Mesothelial cell of epicardium (in vitro differentiated cells): ENCODE results near the gene MRPL51. TPM values are rescaled to one million over a fixed set of nuclear protein-coding genes. Genes with fewer than 3 reads are reported as not detected.

Experiments
- DNase-seq, 2 experiments: peaks; one replicate each; pipeline ENCODE4 v3.0.0; 2021; ENCODE audit warnings: low spot score in 2 of 2; ENCODE audit not compliant: unreplicated experiment in 2 of 2
- H3K27ac Mint-ChIP-seq: 2 replicates; pipeline ENCODE4 v1.8.0; 2021; ENCODE audit warnings: mixed read lengths
- H3K27me3 Mint-ChIP-seq: 2 replicates; pipeline ENCODE4 v1.8.0; 2021; ENCODE audit warnings: low read depth, mixed read lengths
- H3K36me3 Mint-ChIP-seq: 2 replicates; pipeline ENCODE4 v1.8.0; 2021; ENCODE audit warnings: mixed read lengths
- H3K4me1 Mint-ChIP-seq: 2 replicates; pipeline ENCODE4 v1.8.0; 2021; ENCODE audit warnings: mixed read lengths
- H3K4me3 Mint-ChIP-seq: 2 replicates; pipeline ENCODE4 v1.8.0; 2021; ENCODE audit warnings: mild to moderate bottlenecking, moderate library complexity, mixed read lengths
- H3K9me3 Mint-ChIP-seq: 2 replicates; pipeline ENCODE4 v1.8.0; 2021; ENCODE audit warnings: mixed read lengths
- total RNA-seq: library from RNA; stranded (reverse); gene quantifications from 3 replicates; pipeline ENCODE4 v1.2.1, GENCODE V29; 2021
- TF ChIP-seq, protein P1 (sequence below): fragments of 200-600 bp; sonication (generic); IDR thresholded peaks from one replicate; pipeline ENCODE4 v1.5.0; 2021; ENCODE audit warnings: antibody characterized with exemption; ENCODE audit not compliant: unreplicated experiment

The MRPL51 gene
- total RNA-seq, 1 donor from 2014 or later, result 137 TPM

DNA sequence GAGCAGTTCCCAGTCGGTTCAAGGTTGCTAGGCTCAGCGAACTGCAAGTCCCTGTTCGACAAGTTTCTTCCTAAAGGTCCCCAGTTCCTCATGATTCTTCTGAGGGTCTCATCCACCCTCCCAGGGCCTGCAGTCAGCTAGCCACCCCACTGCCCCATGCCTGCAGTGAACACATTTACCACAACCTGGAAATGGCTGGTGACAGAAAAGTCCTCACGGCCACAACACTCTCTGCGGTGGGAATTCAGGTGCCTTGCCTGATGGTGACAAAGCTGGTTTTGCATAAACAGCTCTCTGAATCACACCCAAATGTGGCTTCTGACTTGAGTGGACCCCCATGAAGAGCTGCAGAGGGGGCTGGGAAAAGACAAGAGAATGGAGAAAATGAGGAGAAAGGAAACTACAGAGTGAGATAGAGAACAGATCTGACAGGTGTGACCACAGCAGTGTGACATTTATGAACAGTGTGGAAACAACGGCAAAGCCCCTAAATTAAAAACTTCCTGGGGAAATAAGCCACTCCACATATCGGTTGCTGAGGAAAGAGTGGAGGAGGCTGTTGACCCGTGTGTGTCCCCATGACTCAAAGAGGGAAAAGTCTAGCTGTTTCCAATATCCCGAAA lies 49.6 kb downstream of the MRPL51 start:
- Mint-ChIP-seq H3K4me3 (no peak overlapping the region), H3K36me3 (peaks cover 3% of the 10 kb centered on the region), H3K27ac (no peak overlapping the region), H3K9me3 (no peaks in the 10 kb centered on the region), H3K4me1 (no peaks in the 10 kb centered on the region), H3K27me3 (no peaks in the 10 kb centered on the region)
- no peak for DNase-seq
- TF ChIP-seq, protein P1, sequence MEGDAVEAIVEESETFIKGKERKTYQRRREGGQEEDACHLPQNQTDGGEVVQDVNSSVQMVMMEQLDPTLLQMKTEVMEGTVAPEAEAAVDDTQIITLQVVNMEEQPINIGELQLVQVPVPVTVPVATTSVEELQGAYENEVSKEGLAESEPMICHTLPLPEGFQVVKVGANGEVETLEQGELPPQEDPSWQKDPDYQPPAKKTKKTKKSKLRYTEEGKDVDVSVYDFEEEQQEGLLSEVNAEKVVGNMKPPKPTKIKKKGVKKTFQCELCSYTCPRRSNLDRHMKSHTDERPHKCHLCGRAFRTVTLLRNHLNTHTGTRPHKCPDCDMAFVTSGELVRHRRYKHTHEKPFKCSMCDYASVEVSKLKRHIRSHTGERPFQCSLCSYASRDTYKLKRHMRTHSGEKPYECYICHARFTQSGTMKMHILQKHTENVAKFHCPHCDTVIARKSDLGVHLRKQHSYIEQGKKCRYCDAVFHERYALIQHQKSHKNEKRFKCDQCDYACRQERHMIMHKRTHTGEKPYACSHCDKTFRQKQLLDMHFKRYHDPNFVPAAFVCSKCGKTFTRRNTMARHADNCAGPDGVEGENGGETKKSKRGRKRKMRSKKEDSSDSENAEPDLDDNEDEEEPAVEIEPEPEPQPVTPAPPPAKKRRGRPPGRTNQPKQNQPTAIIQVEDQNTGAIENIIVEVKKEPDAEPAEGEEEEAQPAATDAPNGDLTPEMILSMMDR, result no peak

DNA sequence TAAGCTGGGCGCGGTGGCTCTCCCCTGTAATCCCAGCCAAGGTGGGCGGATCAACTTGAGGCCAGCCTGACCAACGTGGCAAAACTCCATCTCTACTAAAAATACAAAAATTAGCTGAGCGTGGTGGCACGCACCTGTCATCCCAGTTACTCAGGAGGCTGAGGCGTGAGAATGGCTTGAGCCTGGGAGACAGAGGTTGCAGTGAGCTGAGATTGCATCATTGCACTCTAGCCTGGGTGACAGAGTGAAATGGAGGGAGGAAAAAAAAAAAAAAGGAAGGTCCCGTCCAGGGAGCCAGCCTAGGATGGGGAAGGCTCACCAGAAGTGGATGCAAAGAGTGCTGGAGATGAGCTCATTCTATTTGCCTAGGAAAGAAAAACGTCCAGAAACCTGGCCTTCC lies 50.2 kb downstream of the MRPL51 start:
- TF ChIP-seq, protein P1, result no peak
- DNase-seq, result no peak
- H3K36me3 Mint-ChIP-seq, result no peaks in the 10 kb centered on the region
- H3K27ac Mint-ChIP-seq, result no peak overlapping the region
- H3K4me1 Mint-ChIP-seq, result no peaks in the 10 kb centered on the region
- no peaks in the 10 kb centered on the region for H3K9me3 Mint-ChIP-seq
- H3K4me3 Mint-ChIP-seq, result no peak overlapping the region
- H3K27me3 Mint-ChIP-seq, result no peaks in the 10 kb centered on the region

Other genes with a start within 250 kb of the MRPL51 start
- gene PLEKHG6, start 182.6 kb downstream of the MRPL51 start, total RNA-seq, result 16.1 to 18.3 TPM (median 16.4 TPM) in 3 replicates
- gene TNFRSF1A, start 151.2 kb downstream of the MRPL51 start, total RNA-seq, result 65.4 to 70.4 TPM (median 68.9 TPM) in 3 replicates
- 20.1 to 21.5 TPM (median 20.3 TPM) in 3 replicates for gene SCNN1A, start 117.7 kb downstream of the MRPL51 start, total RNA-seq
- gene LTBR, start 109.1 kb downstream of the MRPL51 start, total RNA-seq, result 61.7 to 68.1 TPM (median 66.8 TPM) in 3 replicates
- gene CD27, start 48.3 kb downstream of the MRPL51 start, total RNA-seq, result not detected in 3 replicates
- gene TAPBPL, start 41.2 kb downstream of the MRPL51 start, total RNA-seq, result 2.2 to 2.6 TPM (median 2.5 TPM) in 3 replicates
- gene VAMP1, start 22.6 kb downstream of the MRPL51 start, total RNA-seq, result 5.2 to 6.9 TPM (median 6.4 TPM) in 3 replicates
- 56.3 to 62.6 TPM (median 57.1 TPM) in 3 replicates for gene NCAPD2, start 840 bp upstream of the MRPL51 start, total RNA-seq
- gene GAPDH, start 41.3 kb upstream of the MRPL51 start, total RNA-seq, result 2,078 to 2,104 TPM (median 2,089 TPM) in 3 replicates
- 14.8 to 16.1 TPM (median 14.8 TPM) in 3 replicates for gene IFFO1, start 62.8 kb upstream of the MRPL51 start, total RNA-seq
- gene NOP2, start 75.0 kb upstream of the MRPL51 start, total RNA-seq, result 51.8 to 58.6 TPM (median 56.6 TPM) in 3 replicates
- 332 to 358 TPM (median 332 TPM) in 3 replicates for gene CHD4, start 114.1 kb upstream of the MRPL51 start, total RNA-seq
- gene LPAR5, start 142.7 kb upstream of the MRPL51 start, total RNA-seq, result 1.3 to 1.7 TPM (median 1.3 TPM) in 3 replicates
- gene ACRBP, start 154.2 kb upstream of the MRPL51 start, total RNA-seq, result 2.7 to 3.7 TPM (median 3.5 TPM) in 3 replicates
- gene ING4, start 169.9 kb upstream of the MRPL51 start, total RNA-seq, result 63.5 to 69.0 TPM (median 64.2 TPM) in 3 replicates
- gene ZNF384, start 196.1 kb upstream of the MRPL51 start, total RNA-seq, result 94.9 to 101 TPM (median 96.3 TPM) in 3 replicates
- gene PIANP, start 207.6 kb upstream of the MRPL51 start, total RNA-seq, result 3.7 to 6.0 TPM (median 3.9 TPM) in 3 replicates
- 34.1 to 37.6 TPM (median 34.8 TPM) in 3 replicates for gene COPS7A, start 230.8 kb upstream of the MRPL51 start, total RNA-seq